Omental fat pad (tissue), 4 donors: ENCODE data around the gene TAC1. TPM values are rescaled to one million over a fixed set of nuclear protein-coding genes. Genes with fewer than 3 reads are reported as not detected.

Experiments used
- ATAC-seq: fragments of 150-250 bp; one replicate; pipeline ENCODE4 v1.9.1; 2016; ENCODE audit warnings: mild to moderate bottlenecking, moderate library complexity; ENCODE audit not compliant: low FRiP score
- DNase-seq: peaks from one replicate; pipeline ENCODE4 v3.0.0-alpha.2; 2019; ENCODE audit warnings: low spot score
- total RNA-seq, 4 donors: library from RNA; depleted of rRNA; stranded (reverse); fragments of >200 nt; gene quantifications; one replicate each; pipeline ENCODE4 v1.1.0, GENCODE V29; 2016
- TF ChIP-seq, protein P1 (sequence below), 3 donors: fragments of 450-650 bp; IDR thresholded peaks; one replicate each; pipeline ENCODE4 v1.5.1; 2016 to 2017; ENCODE audit warnings: antibody characterized with exemption in 3 of 3, mild to moderate bottlenecking in 3 of 3, moderate library complexity in 2 of 3

The TAC1 gene, protein sequence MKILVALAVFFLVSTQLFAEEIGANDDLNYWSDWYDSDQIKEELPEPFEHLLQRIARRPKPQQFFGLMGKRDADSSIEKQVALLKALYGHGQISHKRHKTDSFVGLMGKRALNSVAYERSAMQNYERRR
- 1 to 10 TPM in 3 of 4 donors, not detected in 1; 1.4 to 2.1 (median 1.8) TPM for total RNA-seq

DNA sequence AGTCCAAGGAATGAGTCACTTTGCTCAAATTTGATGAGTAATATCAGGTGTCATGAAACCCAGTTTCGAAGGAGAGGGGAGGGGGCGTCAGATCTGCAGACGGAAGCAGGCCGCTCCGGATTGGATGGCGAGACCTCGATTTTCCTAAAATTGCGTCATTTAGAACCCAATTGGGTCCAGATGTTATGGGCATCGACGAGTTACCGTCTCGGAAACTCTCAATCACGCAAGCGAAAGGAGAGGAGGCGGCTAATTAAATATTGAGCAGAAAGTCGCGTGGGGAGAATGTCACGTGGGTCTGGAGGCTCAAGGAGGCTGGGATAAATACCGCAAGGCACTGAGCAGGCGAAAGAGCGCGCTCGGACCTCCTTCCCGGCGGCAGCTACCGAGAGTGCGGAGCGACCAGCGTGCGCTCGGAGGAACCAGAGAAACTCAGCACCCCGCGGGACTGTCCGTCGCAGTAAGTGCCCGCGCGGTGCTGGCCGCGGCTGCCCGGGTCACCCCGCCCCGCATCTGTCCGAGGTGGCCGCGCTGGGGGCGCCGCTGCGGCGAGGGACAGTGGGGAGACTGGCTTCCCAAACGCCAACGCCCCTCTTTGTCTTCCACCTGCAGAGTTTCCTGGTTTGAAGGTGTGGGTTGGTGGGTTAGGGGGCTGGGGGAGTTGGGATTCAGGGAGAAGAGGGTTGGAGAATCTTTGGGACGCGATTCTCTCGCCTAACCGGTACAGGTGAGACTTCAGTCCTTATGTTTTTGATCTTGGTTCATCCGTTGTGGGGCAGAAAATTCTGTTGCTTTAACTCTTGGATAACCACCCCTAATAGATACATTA lies at the start of gene TAC1:
TAC1 (plus strand) TSS at position 351 of the 829 bp plus-strand sequence. CDS start 527 bp downstream, outside the sequence.
- TF ChIP-seq, protein P1, sequence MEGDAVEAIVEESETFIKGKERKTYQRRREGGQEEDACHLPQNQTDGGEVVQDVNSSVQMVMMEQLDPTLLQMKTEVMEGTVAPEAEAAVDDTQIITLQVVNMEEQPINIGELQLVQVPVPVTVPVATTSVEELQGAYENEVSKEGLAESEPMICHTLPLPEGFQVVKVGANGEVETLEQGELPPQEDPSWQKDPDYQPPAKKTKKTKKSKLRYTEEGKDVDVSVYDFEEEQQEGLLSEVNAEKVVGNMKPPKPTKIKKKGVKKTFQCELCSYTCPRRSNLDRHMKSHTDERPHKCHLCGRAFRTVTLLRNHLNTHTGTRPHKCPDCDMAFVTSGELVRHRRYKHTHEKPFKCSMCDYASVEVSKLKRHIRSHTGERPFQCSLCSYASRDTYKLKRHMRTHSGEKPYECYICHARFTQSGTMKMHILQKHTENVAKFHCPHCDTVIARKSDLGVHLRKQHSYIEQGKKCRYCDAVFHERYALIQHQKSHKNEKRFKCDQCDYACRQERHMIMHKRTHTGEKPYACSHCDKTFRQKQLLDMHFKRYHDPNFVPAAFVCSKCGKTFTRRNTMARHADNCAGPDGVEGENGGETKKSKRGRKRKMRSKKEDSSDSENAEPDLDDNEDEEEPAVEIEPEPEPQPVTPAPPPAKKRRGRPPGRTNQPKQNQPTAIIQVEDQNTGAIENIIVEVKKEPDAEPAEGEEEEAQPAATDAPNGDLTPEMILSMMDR (IDR thresholded peaks at IDR 0.05): no peak
- no peak for DNase-seq
- peak; percentile 28 for ATAC-seq

DNA sequence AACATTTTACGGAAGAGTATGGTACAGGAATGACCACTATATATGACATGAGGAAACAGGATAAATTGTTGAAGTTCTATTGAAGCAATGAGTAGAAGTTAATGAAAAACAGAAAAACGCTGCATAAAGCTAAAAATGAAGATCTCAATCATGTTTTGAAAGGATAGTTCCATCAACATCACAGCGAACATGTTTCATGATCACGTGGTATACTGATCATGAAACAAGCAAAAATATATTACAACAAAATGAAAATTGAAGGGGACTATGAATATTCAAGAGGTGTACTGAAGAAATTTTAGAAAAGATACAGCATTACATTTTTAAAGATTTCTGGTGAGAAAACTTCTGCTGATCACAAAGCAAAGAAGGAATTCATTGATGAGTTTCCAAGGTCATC lies 45.9 kb upstream of the TAC1 start:
- TF ChIP-seq, protein P1 (IDR thresholded peaks at IDR 0.05): no peak
- DNase-seq: no peak
- ATAC-seq: no peak

- ATAC-seq (no peak), DNase-seq (no peak)
- TF ChIP-seq, protein P1 (IDR thresholded peaks at IDR 0.05): no peak
These were observed 38.3 kb upstream of the TAC1 start for GRCh38 chr7:97693586-97693985.

DNA sequence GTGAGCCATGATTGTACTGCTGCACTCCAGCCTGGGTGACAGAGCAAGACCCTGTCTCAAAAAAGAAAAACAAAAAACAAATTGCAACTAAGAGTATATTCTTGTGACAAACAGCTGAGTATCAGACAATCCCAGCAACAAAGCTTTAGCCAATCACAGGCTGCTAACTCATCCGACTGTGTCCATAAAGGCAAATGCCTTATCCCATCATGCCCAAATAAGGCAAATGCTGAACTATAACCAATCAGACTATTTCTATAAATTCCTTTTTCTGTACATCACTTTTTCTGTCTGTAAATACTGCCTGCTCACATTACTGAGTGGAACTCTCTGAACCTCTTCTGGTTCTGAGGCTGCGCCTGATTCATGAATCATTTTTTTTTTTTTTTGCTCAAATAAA lies 37.5 kb upstream of the TAC1 start:
- TF ChIP-seq, protein P1 (IDR thresholded peaks at IDR 0.05): no peak
- ATAC-seq: no peak

DNA sequence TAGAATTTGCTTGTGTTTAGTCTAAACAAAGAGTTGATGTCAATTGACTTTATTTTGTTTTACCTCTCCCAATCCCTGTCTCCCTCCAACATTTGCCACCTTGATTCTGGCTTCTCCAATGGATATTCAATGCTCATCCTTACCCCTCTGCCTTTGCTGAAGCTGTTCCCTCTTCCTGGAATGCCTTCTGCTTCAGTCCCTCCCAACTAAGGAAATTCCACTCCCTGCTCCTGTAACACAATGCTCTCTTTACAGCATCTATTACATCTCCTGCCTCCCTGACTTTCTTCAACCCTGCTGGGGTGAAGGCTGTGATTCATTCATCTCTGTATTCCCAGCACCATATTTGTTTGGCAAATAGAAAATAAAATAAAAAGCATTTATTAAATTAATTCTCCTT lies 34.5 kb upstream of the TAC1 start:
- DNase-seq (no peak), ATAC-seq (no peak)
- TF ChIP-seq, protein P1 (IDR thresholded peaks at IDR 0.05): no peak

More for the DNA sequence above, 37.5 kb upstream of the TAC1 start:
- no peak for DNase-seq

- ATAC-seq (no peak), DNase-seq (no peak)
- TF ChIP-seq, protein P1 (IDR thresholded peaks at IDR 0.05): no peak
These were observed 9.5 kb upstream of the TAC1 start for GRCh38 chr7:97722386-97722785.
